ENCODE data around the gene ULK4.
"Not testable (repeated sequence)": the region's sequence is repeated elsewhere in the genome, so short reads cannot be mapped to it uniquely, and the experiment has no call there.

Gene ULK4

DNA sequence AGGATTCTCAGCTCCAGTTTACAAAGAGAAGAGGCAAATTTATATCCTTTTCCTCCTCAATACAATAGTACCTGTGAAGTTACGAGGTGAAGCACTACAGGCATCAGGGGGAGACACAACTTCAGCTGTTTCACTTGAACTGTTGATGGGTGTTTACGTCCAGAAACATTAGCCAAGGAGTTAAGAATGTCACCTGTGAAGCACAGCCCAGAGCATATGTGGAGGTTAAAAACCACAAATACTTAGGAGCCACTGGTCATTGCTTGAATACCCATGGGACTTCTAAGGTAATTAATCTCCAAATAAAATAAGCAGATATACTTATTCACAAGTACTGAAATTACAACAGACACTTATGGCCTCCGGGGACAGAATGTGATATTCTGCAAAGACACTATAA lies 246.5 kb downstream of the ULK4 start:
- H3K27ac ChIP-seq (ENCODE audit: low read length): no peak overlapping the region
- no peaks in the 10 kb centered on the region for H3K36me3 ChIP-seq (ENCODE audit: control insufficient read depth in 2 of 2, insufficient read depth in 2 of 2, low read length in 2 of 2)
- no peak overlapping the region for H3K9ac ChIP-seq (ENCODE audit: low read length in 2 of 2)
- no peaks in the 10 kb centered on the region for H3K27me3 ChIP-seq (ENCODE audit: control insufficient read depth in 1 of 2, insufficient read depth in 2 of 2, low read length in 2 of 2)
- H3K9me3 ChIP-seq (ENCODE audit: control insufficient read depth in 2 of 2, low read length in 2 of 2): no peaks in the 10 kb centered on the region
- no peak overlapping the region for H3K4me3 ChIP-seq (ENCODE audit: low read length in 2 of 2)
- no peaks in the 10 kb centered on the region for H3K4me1 ChIP-seq (ENCODE audit: control insufficient read depth, insufficient read depth, low read length)

DNA sequence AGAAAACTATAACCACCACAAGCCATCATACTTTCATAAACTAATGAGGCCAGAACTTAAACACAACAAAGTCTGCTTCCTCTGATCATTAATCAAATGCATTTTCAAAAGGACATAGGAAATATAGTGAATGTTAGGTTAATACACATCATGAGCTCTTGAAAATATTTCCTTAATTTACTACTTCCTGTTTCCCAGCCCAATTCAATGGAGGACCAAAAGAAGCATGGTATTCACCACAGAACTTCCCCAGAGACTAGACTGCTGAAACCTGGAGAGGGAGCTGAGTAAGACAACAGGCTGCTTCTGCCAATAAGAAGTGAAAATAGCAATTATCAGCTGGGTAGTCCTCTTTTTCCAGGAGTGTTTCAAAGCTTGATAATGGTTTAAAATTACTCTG lies 250.3 kb downstream of the ULK4 start:
- H3K4me3 ChIP-seq (ENCODE audit: low read length in 2 of 2): no peak overlapping the region
- no peak overlapping the region for H3K9ac ChIP-seq (ENCODE audit: low read length in 2 of 2)

DNA sequence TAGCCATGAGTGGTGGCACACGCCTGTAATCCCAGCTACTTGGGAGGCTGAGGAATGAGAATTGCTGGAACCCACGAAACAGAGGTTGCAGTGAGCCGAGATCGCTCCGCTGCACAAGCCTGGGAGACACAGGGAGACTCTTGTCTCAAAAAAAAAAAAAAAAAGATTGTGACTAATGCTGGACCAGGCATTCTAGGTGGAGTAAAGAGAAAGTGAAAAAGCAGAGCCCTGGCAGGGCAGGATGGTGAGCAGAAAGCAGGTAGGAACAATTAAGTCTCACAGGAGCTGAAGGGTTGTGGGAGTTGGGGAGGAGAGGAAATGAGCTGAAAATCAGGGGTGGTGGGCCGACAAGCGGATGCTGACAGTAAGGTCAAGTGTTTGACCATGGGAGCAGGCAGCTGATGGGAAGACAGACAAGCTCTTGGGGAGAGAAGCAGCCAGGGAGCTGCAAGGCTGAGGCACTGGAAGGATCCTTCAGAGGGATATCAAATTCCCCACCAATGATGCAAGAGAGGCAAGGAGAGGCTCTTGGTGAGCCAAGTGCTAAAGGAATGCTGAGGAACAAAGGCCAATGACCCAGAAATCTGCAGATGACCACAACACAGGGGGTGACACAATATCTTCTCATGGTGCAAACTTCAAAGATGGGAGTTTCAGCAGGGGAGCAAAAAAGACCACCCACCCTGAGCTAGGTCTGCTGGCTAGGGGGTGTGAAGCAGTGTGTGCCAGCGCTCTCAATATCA lies 251.1 kb downstream of the ULK4 start:
- Histone ChIP-seq H3K4me1 (ENCODE audit: control insufficient read depth, insufficient read depth, low read length) (no peaks in the 10 kb centered on the region), H3K4me3 (ENCODE audit: low read length in 2 of 2) (no peak overlapping the region), H3K9me3 (ENCODE audit: control insufficient read depth in 2 of 2, low read length in 2 of 2) (no peaks in the 10 kb centered on the region), H3K36me3 (ENCODE audit: control insufficient read depth in 2 of 2, insufficient read depth in 2 of 2, low read length in 2 of 2) (no peaks in the 10 kb centered on the region), H3K27me3 (ENCODE audit: control insufficient read depth in 1 of 2, insufficient read depth in 2 of 2, low read length in 2 of 2) (no peaks in the 10 kb centered on the region), H3K9ac (ENCODE audit: low read length in 2 of 2) (no peak overlapping the region), H3K27ac (ENCODE audit: low read length) (no peak overlapping the region)

More for the DNA sequence above, 250.3 kb downstream of the ULK4 start:
- H3K27me3 ChIP-seq (ENCODE audit: control insufficient read depth in 1 of 2, insufficient read depth in 2 of 2, low read length in 2 of 2): no peaks in the 10 kb centered on the region
- H3K9me3 ChIP-seq (ENCODE audit: control insufficient read depth in 2 of 2, low read length in 2 of 2): no peaks in the 10 kb centered on the region
- no peak overlapping the region for H3K27ac ChIP-seq (ENCODE audit: low read length)
- H3K36me3 ChIP-seq (ENCODE audit: control insufficient read depth in 2 of 2, insufficient read depth in 2 of 2, low read length in 2 of 2): no peaks in the 10 kb centered on the region
- no peaks in the 10 kb centered on the region for H3K4me1 ChIP-seq (ENCODE audit: control insufficient read depth, insufficient read depth, low read length)

DNA sequence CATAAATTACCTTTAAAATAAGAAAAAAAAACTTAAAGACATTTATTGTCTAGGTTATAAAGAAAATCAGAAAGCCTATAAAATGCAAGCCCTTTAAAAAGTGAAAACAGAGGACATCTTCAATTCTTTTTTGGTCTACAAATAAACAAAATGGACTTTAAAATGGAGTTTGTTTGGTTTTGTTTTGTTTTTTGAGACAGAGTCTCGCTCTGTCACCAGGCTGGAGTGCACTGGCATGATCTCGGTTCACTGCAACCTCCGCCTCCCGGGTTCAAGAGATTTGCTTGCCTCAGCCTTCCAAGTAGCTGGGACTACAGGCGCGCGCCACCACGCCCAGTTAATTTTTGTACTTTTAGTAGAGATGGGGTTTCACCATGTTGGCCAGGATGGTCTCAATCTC lies 252.7 kb downstream of the ULK4 start:
- not testable (repeated sequence) for H3K36me3 ChIP-seq (ENCODE audit: control insufficient read depth in 2 of 2, insufficient read depth in 2 of 2, low read length in 2 of 2); H3K27ac ChIP-seq (ENCODE audit: low read length); H3K4me3 ChIP-seq (ENCODE audit: low read length in 2 of 2); H3K27me3 ChIP-seq (ENCODE audit: control insufficient read depth in 1 of 2, insufficient read depth in 2 of 2, low read length in 2 of 2); H3K9ac ChIP-seq (ENCODE audit: low read length in 2 of 2); H3K4me1 ChIP-seq (ENCODE audit: control insufficient read depth, insufficient read depth, low read length); H3K9me3 ChIP-seq (ENCODE audit: control insufficient read depth in 2 of 2, low read length in 2 of 2)

DNA sequence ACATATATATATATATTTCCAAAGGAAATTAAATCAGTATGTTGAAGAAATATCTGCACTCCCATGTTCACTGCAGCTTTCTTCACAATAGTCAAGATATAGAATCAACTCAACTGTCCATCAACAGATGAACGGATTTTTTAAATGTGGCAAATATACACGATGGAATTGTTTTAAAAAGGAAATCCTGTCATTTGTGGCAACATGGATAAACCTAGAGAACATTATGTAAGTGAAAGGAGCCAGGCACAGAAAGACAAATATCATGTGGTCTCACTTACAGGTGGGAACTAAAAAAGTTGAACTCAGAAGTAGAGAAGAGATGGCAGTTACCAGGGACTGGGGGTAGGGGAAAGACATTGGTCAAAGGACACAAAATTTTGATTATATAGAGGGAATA lies 253.7 kb downstream of the ULK4 start:
- H3K9ac ChIP-seq (ENCODE audit: low read length in 2 of 2): no peak overlapping the region
- H3K9me3 ChIP-seq (ENCODE audit: control insufficient read depth in 2 of 2, low read length in 2 of 2): no peaks in the 10 kb centered on the region
- no peaks in the 10 kb centered on the region for H3K4me1 ChIP-seq (ENCODE audit: control insufficient read depth, insufficient read depth, low read length)

DNA sequence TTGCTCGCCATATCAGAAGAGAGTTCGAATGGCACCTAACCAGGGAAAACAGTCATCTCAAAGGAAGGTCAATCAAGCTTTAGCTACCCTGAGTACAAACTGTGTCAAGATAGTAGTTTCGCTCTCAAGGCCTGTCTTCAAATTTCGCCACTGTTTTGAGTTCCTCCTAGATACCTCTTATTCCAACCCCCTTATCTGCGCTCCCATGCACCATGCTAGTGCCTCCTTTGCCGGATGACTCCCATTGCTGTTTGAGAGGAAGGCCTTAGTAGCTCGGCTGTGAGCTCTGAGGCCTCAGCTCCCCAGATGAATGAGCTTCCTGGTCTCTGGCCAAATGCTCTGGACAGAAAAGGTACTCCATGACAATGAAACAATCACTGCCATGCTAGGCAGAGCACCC lies 256.0 kb downstream of the ULK4 start:
- H3K36me3 ChIP-seq (ENCODE audit: control insufficient read depth in 2 of 2, insufficient read depth in 2 of 2, low read length in 2 of 2): no peaks in the 10 kb centered on the region
- no peaks in the 10 kb centered on the region for H3K27me3 ChIP-seq (ENCODE audit: control insufficient read depth in 1 of 2, insufficient read depth in 2 of 2, low read length in 2 of 2)
- H3K9ac ChIP-seq (ENCODE audit: low read length in 2 of 2): no peak overlapping the region
- H3K4me3 ChIP-seq (ENCODE audit: low read length in 2 of 2): no peak overlapping the region
- H3K9me3 ChIP-seq (ENCODE audit: control insufficient read depth in 2 of 2, low read length in 2 of 2): no peaks in the 10 kb centered on the region
- no peak overlapping the region for H3K27ac ChIP-seq (ENCODE audit: low read length)
- H3K4me1 ChIP-seq (ENCODE audit: control insufficient read depth, insufficient read depth, low read length): no peaks in the 10 kb centered on the region

More for the DNA sequence above, 253.7 kb downstream of the ULK4 start:
- Histone ChIP-seq H3K27ac (ENCODE audit: low read length) (no peak overlapping the region), H3K4me3 (ENCODE audit: low read length in 2 of 2) (no peak overlapping the region), H3K27me3 (ENCODE audit: control insufficient read depth in 1 of 2, insufficient read depth in 2 of 2, low read length in 2 of 2) (no peaks in the 10 kb centered on the region), H3K36me3 (ENCODE audit: control insufficient read depth in 2 of 2, insufficient read depth in 2 of 2, low read length in 2 of 2) (no peaks in the 10 kb centered on the region)

DNA sequence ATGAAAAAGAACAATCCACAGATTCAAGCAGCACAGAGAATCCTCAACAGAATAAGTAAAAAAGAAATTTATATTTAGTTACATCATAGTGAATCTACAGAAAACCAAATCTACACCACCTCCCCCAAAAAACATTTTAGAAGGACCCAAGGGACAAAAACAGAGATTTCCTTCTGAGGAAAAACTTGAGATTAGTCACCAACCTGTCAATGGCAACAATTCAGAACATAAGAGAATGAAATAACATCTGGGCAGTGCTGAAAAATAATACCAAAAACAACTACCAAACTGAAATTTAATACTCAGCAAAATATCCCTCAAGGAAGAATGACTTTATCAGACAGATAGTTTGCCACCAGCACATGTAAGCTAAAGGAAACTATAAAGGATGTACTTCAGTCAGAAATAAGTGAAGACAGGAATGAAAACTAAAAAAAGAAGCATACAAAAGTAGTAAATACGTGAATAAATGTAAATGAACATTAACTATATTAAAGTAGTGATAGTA lies 260.7 kb downstream of the ULK4 start:
- H3K9me3 ChIP-seq (ENCODE audit: control insufficient read depth in 2 of 2, low read length in 2 of 2): no peaks in the 10 kb centered on the region
- H3K27ac ChIP-seq (ENCODE audit: low read length): no peak overlapping the region
- H3K4me3 ChIP-seq (ENCODE audit: low read length in 2 of 2): no peak overlapping the region
- no peak overlapping the region for H3K9ac ChIP-seq (ENCODE audit: low read length in 2 of 2)
- no peaks in the 10 kb centered on the region for H3K27me3 ChIP-seq (ENCODE audit: control insufficient read depth in 1 of 2, insufficient read depth in 2 of 2, low read length in 2 of 2)
- H3K36me3 ChIP-seq (ENCODE audit: control insufficient read depth in 2 of 2, insufficient read depth in 2 of 2, low read length in 2 of 2): no peaks in the 10 kb centered on the region
- H3K4me1 ChIP-seq (ENCODE audit: control insufficient read depth, insufficient read depth, low read length): no peaks in the 10 kb centered on the region

DNA sequence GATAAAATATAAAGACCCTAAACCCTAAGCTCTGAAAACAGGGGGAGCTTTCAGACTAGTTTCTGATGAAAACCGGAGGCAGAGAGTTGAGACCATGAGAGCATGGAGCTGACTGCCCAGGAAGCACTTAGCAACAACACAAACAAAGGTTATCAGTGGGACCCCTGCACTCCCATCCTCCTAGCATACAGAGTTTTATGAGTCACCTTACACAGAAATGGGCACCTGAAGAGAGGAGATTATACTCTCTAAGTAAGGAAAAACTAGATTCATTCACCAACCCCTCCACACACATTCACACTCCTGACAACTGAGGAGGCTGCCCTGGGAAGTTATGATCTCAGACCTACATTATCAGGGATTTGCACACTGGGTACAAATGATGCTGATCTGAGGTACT lies 261.7 kb downstream of the ULK4 start:
- Histone ChIP-seq H3K9ac (ENCODE audit: low read length in 2 of 2) (no peak overlapping the region), H3K36me3 (ENCODE audit: control insufficient read depth in 2 of 2, insufficient read depth in 2 of 2, low read length in 2 of 2) (no peaks in the 10 kb centered on the region), H3K9me3 (ENCODE audit: control insufficient read depth in 2 of 2, low read length in 2 of 2) (no peaks in the 10 kb centered on the region), H3K27ac (ENCODE audit: low read length) (no peak overlapping the region), H3K27me3 (ENCODE audit: control insufficient read depth in 1 of 2, insufficient read depth in 2 of 2, low read length in 2 of 2) (no peaks in the 10 kb centered on the region), H3K4me3 (ENCODE audit: low read length in 2 of 2) (no peak overlapping the region), H3K4me1 (ENCODE audit: control insufficient read depth, insufficient read depth, low read length) (no peaks in the 10 kb centered on the region)

DNA sequence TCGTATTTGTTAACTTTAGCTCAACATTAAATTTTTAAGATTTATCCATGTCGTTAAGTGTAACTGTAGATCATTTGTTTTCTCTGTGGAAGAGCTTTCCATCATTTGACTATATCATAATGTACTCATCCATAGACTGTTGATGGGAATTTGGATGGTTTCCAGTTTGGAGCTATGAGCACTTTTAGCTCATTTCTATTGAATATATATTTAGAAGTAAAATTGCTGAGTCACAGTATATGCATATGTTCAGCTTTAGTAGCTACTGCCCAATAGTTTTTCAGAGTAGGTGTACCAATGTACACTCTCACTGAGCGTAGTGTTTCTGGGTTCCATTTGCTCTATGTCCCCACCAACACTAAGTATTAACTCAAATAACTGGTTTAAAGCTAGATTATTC lies 263.0 kb downstream of the ULK4 start:
- Histone ChIP-seq H3K27ac (ENCODE audit: low read length) (no peak overlapping the region), H3K36me3 (ENCODE audit: control insufficient read depth in 2 of 2, insufficient read depth in 2 of 2, low read length in 2 of 2) (no peaks in the 10 kb centered on the region), H3K4me1 (ENCODE audit: control insufficient read depth, insufficient read depth, low read length) (no peaks in the 10 kb centered on the region), H3K27me3 (ENCODE audit: control insufficient read depth in 1 of 2, insufficient read depth in 2 of 2, low read length in 2 of 2) (no peaks in the 10 kb centered on the region), H3K9me3 (ENCODE audit: control insufficient read depth in 2 of 2, low read length in 2 of 2) (no peaks in the 10 kb centered on the region), H3K9ac (ENCODE audit: low read length in 2 of 2) (no peak overlapping the region), H3K4me3 (ENCODE audit: low read length in 2 of 2) (no peak overlapping the region)

DNA sequence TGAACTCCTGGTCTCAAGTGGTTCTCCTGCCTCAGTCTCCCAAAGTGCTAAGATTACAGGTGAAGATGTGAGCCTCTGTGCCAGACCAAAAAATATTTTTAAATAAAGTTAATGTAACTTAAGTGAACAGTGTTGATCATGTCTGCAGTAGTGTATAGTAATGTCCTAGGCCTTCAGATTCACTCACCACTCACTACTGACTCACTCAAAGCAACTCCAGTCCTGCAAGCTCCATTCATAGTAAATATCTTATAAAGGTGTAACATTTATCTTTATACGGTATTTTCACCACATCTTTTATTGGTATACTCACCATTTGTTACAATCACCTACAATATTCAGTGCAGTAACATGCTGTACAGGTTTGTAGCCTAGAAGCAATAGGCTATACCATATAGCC lies 264.2 kb downstream of the ULK4 start:
- H3K4me3 ChIP-seq (ENCODE audit: low read length in 2 of 2): no peak overlapping the region
- H3K27ac ChIP-seq (ENCODE audit: low read length): no peak overlapping the region
- H3K9ac ChIP-seq (ENCODE audit: low read length in 2 of 2): no peak overlapping the region
- H3K36me3 ChIP-seq (ENCODE audit: control insufficient read depth in 2 of 2, insufficient read depth in 2 of 2, low read length in 2 of 2): no peaks in the 10 kb centered on the region
- no peaks in the 10 kb centered on the region for H3K9me3 ChIP-seq (ENCODE audit: control insufficient read depth in 2 of 2, low read length in 2 of 2)
- no peaks in the 10 kb centered on the region for H3K27me3 ChIP-seq (ENCODE audit: control insufficient read depth in 1 of 2, insufficient read depth in 2 of 2, low read length in 2 of 2)
- H3K4me1 ChIP-seq (ENCODE audit: control insufficient read depth, insufficient read depth, low read length): no peaks in the 10 kb centered on the region

DNA sequence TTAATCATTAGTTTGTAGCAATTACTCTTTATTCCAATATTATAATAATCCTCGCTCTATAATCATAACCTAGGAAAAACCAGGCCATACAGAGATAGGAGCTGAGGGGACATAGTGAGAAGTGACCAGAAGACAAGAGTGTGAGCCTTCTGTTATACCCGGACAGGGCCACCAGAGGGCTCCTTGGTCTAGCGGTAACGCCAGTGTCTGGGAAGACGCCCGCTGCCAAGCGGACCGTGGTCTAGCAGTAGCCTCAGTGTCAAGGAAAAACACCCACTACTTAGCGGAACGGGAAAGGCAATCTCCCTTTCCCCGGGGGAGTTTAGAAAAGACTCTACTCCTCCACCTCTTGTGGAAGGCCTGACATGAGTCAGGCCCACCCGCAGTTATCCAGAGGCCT lies 266.1 kb downstream of the ULK4 start:
- not testable (repeated sequence) for H3K27me3 ChIP-seq (ENCODE audit: control insufficient read depth in 1 of 2, insufficient read depth in 2 of 2, low read length in 2 of 2); H3K4me3 ChIP-seq (ENCODE audit: low read length in 2 of 2); H3K4me1 ChIP-seq (ENCODE audit: control insufficient read depth, insufficient read depth, low read length); H3K9me3 ChIP-seq (ENCODE audit: control insufficient read depth in 2 of 2, low read length in 2 of 2); H3K27ac ChIP-seq (ENCODE audit: low read length); H3K36me3 ChIP-seq (ENCODE audit: control insufficient read depth in 2 of 2, insufficient read depth in 2 of 2, low read length in 2 of 2); H3K9ac ChIP-seq (ENCODE audit: low read length in 2 of 2)

Data from stomach smooth muscle (tissue), 2 donors.